ENCODE data around the gene FN3KRP. TPM values are rescaled to one million over a fixed set of nuclear protein-coding genes. Genes with fewer than 3 reads are reported as not detected.

FN3KRP gene
- total RNA-seq, 2 donors from 2014 or later: 9.8 to 15.6 TPM

DNA sequence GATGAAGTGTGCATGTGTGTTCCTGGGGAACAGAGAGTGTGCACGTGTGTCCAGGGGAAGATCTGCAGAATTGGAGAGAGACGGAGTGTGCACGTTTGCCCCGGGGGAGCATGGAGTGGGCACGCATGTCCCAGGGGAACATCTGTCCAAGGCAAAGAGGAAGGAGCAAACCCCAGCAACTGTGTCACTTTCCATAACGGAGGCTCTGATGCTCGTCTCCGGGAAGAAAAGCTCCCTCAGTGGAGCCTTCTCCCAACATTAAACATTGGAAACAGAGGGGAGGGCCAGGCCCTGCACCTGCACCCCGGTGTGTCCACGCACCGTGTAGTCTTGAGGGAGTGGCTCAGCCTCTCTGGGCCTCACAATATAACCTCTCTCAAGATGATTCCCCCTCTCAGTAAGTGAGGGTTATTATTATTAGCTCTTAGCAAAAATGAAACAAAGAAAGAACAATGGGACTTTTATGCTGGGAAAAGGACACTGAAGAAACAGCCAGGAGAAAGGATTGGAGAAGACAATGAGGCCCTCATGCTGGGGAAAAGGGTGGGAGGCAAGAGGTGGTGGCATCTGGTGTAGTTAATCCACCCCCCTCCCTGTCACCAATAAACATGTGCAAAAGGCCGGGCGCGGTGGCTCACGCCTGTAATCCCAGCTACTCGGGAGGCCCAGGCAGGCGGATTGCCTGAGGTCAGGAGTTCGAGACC, 25.6 kb upstream of the FN3KRP start:
- H3K36me3 ChIP-seq: no peaks in the 10 kb centered on the region
- no peaks in the 10 kb centered on the region for H3K4me1 ChIP-seq (ENCODE audit: control insufficient read depth in 1 of 2, low read depth in 2 of 2)
- peaks cover 9% of the 10 kb centered on the region for H3K9me3 ChIP-seq
- TF ChIP-seq, protein P1, sequence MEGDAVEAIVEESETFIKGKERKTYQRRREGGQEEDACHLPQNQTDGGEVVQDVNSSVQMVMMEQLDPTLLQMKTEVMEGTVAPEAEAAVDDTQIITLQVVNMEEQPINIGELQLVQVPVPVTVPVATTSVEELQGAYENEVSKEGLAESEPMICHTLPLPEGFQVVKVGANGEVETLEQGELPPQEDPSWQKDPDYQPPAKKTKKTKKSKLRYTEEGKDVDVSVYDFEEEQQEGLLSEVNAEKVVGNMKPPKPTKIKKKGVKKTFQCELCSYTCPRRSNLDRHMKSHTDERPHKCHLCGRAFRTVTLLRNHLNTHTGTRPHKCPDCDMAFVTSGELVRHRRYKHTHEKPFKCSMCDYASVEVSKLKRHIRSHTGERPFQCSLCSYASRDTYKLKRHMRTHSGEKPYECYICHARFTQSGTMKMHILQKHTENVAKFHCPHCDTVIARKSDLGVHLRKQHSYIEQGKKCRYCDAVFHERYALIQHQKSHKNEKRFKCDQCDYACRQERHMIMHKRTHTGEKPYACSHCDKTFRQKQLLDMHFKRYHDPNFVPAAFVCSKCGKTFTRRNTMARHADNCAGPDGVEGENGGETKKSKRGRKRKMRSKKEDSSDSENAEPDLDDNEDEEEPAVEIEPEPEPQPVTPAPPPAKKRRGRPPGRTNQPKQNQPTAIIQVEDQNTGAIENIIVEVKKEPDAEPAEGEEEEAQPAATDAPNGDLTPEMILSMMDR (IDR thresholded peaks at IDR 0.05): no peak
- ATAC-seq (ENCODE audit: insufficient number of reproducible peaks, low FRiP score, low read depth) (no peak), DNase-seq (ENCODE audit: low spot score) (no peak)
- no peak overlapping the region for H3K27ac ChIP-seq
- H3K4me3 ChIP-seq: no peak overlapping the region
- H3K27me3 ChIP-seq (replicated peaks; ENCODE audit: insufficient read depth): no peaks in the 10 kb centered on the region

DNA sequence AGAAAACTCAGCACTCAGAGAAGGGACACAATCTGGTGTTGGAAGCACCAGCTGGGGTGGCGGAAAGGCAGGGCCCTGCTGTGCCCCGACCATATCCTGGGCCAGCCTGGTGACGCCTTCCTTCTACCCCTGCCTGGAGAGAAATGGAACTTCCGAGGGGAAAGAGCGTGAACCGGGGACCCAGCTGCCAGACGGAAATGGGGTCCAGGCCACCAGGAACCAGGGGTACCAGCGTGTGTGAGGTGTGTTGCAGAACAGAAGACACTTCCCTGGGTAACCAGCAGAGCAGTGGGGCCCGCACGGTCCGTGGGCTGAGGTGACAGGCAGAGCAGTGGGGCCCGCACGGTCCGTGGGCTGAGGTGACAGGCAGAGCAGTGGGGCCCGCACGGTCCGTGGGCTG, 24.8 kb upstream of the FN3KRP start:
- Histone ChIP-seq H3K4me1 (ENCODE audit: control insufficient read depth in 1 of 2, low read depth in 2 of 2) (peaks cover 0 to under 1% of the 10 kb centered on the region in 2 donors), H3K27me3 (replicated peaks; ENCODE audit: insufficient read depth) (no peaks in the 10 kb centered on the region), H3K36me3 (no peaks in the 10 kb centered on the region), H3K27ac (no peak overlapping the region), H3K9me3 (peaks cover 9% of the 10 kb centered on the region), H3K4me3 (no peak overlapping the region)
- ATAC-seq (ENCODE audit: insufficient number of reproducible peaks, low FRiP score, low read depth): no peak
- TF ChIP-seq, protein P1 (IDR thresholded peaks at IDR 0.05): no peak
- no peak for DNase-seq (ENCODE audit: low spot score)

DNA sequence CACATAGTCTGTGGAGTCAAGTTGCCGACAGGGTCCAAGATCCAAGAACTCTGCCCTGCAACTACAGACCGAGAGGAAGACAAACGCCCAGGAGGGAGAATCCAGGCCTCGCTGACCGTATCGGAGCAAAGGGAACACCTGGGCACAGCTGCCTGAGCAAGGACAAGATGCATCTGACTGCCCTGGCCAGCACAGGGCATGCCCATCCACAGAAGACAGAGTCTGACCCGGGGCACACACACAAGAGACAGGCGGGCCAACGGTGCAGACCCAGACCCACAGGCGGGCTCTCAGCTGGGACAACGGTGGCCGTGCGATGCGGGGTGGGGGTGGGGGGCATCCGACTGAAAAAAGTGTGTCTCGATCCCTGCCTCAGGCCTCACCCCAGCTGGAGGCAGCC, 24.2 kb upstream of the FN3KRP start:
- Histone ChIP-seq H3K4me1 (ENCODE audit: control insufficient read depth in 1 of 2, low read depth in 2 of 2) (peaks cover 3 to 6% of the 10 kb centered on the region in 2 donors), H3K27me3 (replicated peaks; ENCODE audit: insufficient read depth) (no peaks in the 10 kb centered on the region), H3K36me3 (no peaks in the 10 kb centered on the region), H3K9me3 (peaks cover 9% of the 10 kb centered on the region), H3K4me3 (no peak overlapping the region), H3K27ac (no peak overlapping the region)
- no peak for ATAC-seq (ENCODE audit: insufficient number of reproducible peaks, low FRiP score, low read depth)
- no peak for DNase-seq (ENCODE audit: low spot score)
- TF ChIP-seq, protein P1 (IDR thresholded peaks at IDR 0.05): no peak

DNA sequence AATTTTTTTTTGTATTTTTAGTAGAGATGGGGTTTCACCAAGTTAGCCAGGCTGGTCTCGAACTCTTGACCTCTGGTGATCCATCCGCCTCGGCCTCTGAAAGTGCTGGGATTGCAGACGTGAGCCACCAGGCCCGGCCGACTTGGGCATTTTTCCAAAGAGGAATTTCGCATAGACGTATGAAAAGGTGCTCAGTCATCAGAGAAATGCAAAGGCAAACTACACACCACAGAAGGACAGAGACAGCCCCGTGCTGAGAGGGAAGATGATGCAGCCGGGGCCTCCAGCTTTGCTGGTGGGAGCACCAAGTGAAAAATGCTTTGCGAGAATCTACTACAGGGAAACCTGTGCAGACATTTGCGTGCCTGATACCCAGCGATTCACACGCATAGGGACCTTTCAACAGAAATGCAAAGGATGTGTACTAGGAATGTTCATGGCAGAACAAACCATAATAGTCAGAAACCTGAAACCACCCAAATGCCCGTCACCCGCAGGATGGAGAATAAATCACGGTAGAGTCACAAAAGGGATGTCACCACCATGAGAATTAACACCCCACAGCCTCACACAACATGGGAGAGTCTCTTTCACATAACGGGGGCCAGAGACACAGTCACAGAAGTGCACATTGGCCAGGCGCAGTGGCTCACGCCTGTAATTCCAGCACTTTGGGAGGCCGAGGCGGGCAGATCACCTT, 23.2 kb upstream of the FN3KRP start:
- ATAC-seq (ENCODE audit: insufficient number of reproducible peaks, low FRiP score, low read depth) (no peak), DNase-seq (ENCODE audit: low spot score) (no peak)
- no peaks in the 10 kb centered on the region for H3K36me3 ChIP-seq
- TF ChIP-seq, protein P1 (IDR thresholded peaks at IDR 0.05): no peak
- H3K4me3 ChIP-seq: no peak overlapping the region
- peaks cover 9% of the 10 kb centered on the region for H3K9me3 ChIP-seq
- no peak overlapping the region for H3K27ac ChIP-seq
- peaks cover 7 to 13% of the 10 kb centered on the region in 2 donors for H3K4me1 ChIP-seq (ENCODE audit: control insufficient read depth in 1 of 2, low read depth in 2 of 2)
- H3K27me3 ChIP-seq (replicated peaks; ENCODE audit: insufficient read depth): no peaks in the 10 kb centered on the region

DNA sequence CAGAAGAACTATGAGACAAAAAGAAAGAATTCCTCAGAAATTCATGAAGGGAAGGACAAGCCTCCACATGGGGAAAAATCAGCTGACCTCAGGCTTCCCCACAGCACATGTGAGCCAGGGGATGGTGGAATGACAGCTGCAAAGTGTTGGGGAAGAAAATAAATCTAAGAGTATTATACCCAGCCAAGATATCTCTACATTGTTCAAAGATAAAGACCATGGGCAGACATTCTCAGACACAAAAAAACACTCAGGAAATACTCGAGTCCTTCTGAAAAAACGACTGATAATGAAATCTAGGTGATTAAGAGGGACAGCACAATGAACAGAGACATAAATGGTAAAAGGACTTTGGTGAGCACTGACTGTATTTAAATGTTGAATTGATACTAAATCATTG, 21.9 kb upstream of the FN3KRP start:
- no peak for ATAC-seq (ENCODE audit: insufficient number of reproducible peaks, low FRiP score, low read depth)
- H3K9me3 ChIP-seq: peaks cover 9% of the 10 kb centered on the region
- no peaks in the 10 kb centered on the region for H3K36me3 ChIP-seq
- DNase-seq (ENCODE audit: low spot score): no peak
- no peaks in the 10 kb centered on the region for H3K27me3 ChIP-seq (replicated peaks; ENCODE audit: insufficient read depth)
- TF ChIP-seq, protein P1 (IDR thresholded peaks at IDR 0.05): no peak
- H3K4me3 ChIP-seq: no peak overlapping the region
- no peak overlapping the region for H3K27ac ChIP-seq
- H3K4me1 ChIP-seq (ENCODE audit: control insufficient read depth in 1 of 2, low read depth in 2 of 2): peaks cover 7 to 21% of the 10 kb centered on the region in 2 donors
